Measurements from ENCODE around the gene HCN4.

Gene HCN4

DNA sequence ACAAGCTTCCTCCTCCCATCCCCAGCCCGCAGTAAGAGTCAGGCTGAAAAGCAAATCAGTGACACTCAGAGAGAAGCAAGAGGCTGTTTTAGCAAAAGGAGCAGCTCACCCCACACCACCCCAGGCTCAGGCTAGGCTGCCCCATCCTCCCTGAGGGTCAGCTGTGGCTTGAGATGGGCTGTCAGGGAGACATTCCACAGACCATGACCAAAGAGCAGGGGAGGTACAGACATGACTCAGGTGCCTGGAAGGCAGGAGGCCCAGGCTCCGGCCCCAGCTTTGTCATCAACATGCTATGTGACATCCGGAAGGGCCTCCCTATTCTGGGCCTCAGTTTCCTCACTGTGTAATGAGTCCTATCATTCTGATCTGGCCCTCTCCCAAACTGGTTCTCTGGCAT, 24.7 kb downstream of the HCN4 start:
- TF ChIP-seq EZH2phosphoT487 (IDR thresholded peaks at IDR 0.05; ENCODE audit: low read depth): no peak
- TF ChIP-seq, protein P1, sequence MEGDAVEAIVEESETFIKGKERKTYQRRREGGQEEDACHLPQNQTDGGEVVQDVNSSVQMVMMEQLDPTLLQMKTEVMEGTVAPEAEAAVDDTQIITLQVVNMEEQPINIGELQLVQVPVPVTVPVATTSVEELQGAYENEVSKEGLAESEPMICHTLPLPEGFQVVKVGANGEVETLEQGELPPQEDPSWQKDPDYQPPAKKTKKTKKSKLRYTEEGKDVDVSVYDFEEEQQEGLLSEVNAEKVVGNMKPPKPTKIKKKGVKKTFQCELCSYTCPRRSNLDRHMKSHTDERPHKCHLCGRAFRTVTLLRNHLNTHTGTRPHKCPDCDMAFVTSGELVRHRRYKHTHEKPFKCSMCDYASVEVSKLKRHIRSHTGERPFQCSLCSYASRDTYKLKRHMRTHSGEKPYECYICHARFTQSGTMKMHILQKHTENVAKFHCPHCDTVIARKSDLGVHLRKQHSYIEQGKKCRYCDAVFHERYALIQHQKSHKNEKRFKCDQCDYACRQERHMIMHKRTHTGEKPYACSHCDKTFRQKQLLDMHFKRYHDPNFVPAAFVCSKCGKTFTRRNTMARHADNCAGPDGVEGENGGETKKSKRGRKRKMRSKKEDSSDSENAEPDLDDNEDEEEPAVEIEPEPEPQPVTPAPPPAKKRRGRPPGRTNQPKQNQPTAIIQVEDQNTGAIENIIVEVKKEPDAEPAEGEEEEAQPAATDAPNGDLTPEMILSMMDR (IDR thresholded peaks at IDR 0.05; ENCODE audit: low read depth, low read length): no peak
- no peak overlapping the region for H3K4me3 ChIP-seq (ENCODE audit: low read length)
- H3K27ac ChIP-seq (ENCODE audit: low read length): no peak overlapping the region
- no peaks in the 10 kb centered on the region for H3K79me2 ChIP-seq (ENCODE audit: low read length)
- H3K4me2 ChIP-seq (ENCODE audit: low read length): no peak overlapping the region
- peaks cover 31% of the 10 kb centered on the region for H3K27me3 ChIP-seq (ENCODE audit: low read depth, low read length)
- no peaks in the 10 kb centered on the region for H3K4me1 ChIP-seq (ENCODE audit: low read length)
- H3K36me3 ChIP-seq (replicated peaks; ENCODE audit: low read depth, low read length): no peaks in the 10 kb centered on the region
- H3K9ac ChIP-seq (ENCODE audit: low read length): no peak overlapping the region
- peaks cover 28% of the 10 kb centered on the region for H4K20me1 ChIP-seq (ENCODE audit: insufficient read depth, low read length)
- H3K9me3 ChIP-seq (ENCODE audit: insufficient read depth, low read length): no peaks in the 10 kb centered on the region
- H2AFZ ChIP-seq (ENCODE audit: low read depth, low read length): no peak overlapping the region

DNA sequence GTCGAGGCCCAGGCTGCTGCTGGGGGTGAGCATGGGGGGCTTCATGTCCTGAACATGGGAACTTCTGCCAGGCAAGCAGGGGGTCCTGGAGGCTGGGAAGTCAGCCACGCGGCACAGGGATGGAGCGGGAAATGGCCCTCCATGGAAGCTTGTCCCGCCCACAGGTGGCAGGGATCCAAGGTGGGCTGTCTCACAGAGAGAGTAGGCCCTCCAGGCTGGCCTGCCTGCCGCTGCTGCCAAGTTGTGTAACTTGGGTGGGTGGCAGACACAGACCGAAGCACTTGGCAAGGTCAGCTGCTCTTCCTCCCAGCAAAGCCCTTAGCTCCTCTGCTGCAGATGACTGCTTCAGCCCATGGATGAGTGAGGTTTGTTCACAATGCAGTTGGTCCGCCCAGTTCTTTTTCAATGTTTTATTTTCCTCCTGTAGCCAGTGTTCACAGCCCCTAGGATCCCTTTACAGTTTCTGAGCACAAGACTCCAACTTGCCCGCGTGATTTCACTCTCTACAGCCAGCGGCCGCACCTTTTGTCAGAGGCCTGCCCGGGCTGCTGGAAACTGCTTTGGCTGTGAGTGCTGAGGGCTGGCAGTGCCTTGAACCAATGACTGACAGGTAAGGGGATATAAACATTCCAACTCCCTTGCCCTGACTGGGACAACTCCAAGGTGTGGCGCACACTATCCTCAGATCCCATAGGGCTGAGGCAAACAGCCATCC, 26.7 kb downstream of the HCN4 start:
- Histone ChIP-seq H2AFZ (ENCODE audit: low read depth, low read length) (no peak overlapping the region), H3K9ac (ENCODE audit: low read length) (no peak overlapping the region), H4K20me1 (ENCODE audit: insufficient read depth, low read length) (peaks cover 19% of the 10 kb centered on the region), H3K79me2 (ENCODE audit: low read length) (no peaks in the 10 kb centered on the region), H3K4me2 (ENCODE audit: low read length) (no peak overlapping the region), H3K27me3 (ENCODE audit: low read depth, low read length) (peaks cover 26% of the 10 kb centered on the region), H3K9me3 (ENCODE audit: insufficient read depth, low read length) (no peaks in the 10 kb centered on the region), H3K4me3 (ENCODE audit: low read length) (no peak overlapping the region), H3K36me3 (replicated peaks; ENCODE audit: low read depth, low read length) (no peaks in the 10 kb centered on the region), H3K4me1 (ENCODE audit: low read length) (no peaks in the 10 kb centered on the region), H3K27ac (ENCODE audit: low read length) (no peak overlapping the region)
- TF ChIP-seq EZH2phosphoT487 (IDR thresholded peaks at IDR 0.05; ENCODE audit: low read depth): no peak
- TF ChIP-seq, protein P1 (IDR thresholded peaks at IDR 0.05; ENCODE audit: low read depth, low read length): no peak

DNA sequence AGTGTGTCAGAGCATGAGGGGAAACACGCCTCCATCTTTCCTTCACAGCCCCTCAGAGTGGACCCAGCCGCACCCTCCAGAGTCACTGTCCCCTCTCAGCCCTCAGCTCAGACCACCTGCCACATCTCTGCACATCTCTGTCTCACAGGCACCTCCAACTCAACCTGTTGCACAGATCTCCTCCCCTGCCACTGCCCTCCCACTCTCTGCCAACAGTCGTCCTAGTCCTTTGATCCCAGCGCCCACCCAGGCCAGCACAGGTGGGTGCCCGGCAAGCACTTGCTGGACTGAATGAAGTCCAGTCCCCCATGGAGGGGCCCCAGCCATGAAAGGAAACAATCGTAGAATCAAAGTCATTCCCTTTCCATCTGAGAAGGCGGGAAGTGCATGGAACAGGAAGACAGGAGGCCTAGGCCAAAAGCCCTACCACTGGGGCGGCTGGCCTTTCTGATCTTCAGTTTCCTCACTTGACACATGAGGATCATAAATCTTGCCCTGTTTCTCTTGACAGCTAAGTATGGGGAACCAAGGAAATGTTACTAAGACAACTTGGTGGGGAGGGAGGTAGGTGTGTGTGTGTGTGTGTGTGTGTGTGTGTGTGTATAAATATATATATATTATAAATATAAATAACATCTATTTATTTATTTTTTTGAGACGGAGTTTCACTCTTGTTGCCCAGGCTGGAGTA, 28.1 kb downstream of the HCN4 start:
- H4K20me1 ChIP-seq (ENCODE audit: insufficient read depth, low read length): peaks cover 9% of the 10 kb centered on the region; the same call in 1 of the 2 replicates
- H3K4me3 ChIP-seq (ENCODE audit: low read length): no peak overlapping the region
- H3K79me2 ChIP-seq (ENCODE audit: low read length): no peaks in the 10 kb centered on the region
- H3K27me3 ChIP-seq (ENCODE audit: low read depth, low read length): peaks cover 17% of the 10 kb centered on the region
- no peak overlapping the region for H3K9ac ChIP-seq (ENCODE audit: low read length)
- H2AFZ ChIP-seq (ENCODE audit: low read depth, low read length): no peak overlapping the region
- H3K36me3 ChIP-seq (replicated peaks; ENCODE audit: low read depth, low read length): no peaks in the 10 kb centered on the region
- no peak overlapping the region for H3K27ac ChIP-seq (ENCODE audit: low read length)
- no peak for TF ChIP-seq EZH2phosphoT487 (IDR thresholded peaks at IDR 0.05; ENCODE audit: low read depth)
- TF ChIP-seq, protein P1 (IDR thresholded peaks at IDR 0.05; ENCODE audit: low read depth, low read length): no peak
- no peak overlapping the region for H3K4me2 ChIP-seq (ENCODE audit: low read length)
- no peaks in the 10 kb centered on the region for H3K9me3 ChIP-seq (ENCODE audit: insufficient read depth, low read length)
- H3K4me1 ChIP-seq (ENCODE audit: low read length): no peaks in the 10 kb centered on the region

DNA sequence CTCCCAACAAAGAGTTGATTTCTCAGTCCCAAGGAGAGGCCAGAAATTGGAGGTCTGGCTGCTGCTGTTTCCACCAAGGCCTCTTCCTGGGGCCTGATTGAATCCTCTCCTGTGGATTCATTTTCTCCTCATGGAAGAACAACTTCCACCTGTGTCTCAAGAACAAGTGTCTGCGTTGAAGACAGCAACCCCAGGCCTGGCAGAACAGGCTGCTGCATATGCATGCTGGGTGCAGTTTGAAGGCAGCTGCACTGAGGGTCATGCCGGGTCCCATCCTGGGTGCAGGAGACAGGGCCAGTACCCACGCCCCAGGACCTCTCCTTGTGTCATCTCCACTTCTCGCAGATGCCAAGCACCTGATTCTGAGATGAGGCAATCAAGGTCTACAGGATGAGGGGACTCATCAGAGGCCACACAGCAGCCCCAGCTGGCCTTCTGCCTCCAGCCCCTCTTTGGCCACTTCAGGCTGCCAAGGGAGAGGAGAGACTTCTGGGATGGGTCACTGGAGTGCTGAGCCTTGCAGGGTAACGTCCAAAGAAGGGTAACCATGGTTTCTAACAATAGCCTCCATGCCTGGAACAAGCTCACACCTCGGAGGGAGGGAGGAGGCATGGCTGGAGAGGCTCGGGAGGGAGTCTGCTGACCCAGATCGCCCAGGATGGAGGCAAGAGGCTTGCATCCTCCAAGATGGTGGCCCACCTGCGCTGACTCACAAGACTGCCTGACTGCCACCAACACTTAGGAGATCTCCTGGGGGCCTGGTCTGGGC, 30.0 kb downstream of the HCN4 start:
- H3K27me3 ChIP-seq (ENCODE audit: low read depth, low read length): peaks cover 9% of the 10 kb centered on the region
- TF ChIP-seq, protein P1 (IDR thresholded peaks at IDR 0.05; ENCODE audit: low read depth, low read length): no peak
- TF ChIP-seq EZH2phosphoT487 (IDR thresholded peaks at IDR 0.05; ENCODE audit: low read depth): no peak
- no peak overlapping the region for H2AFZ ChIP-seq (ENCODE audit: low read depth, low read length)
- no peaks in the 10 kb centered on the region for H3K79me2 ChIP-seq (ENCODE audit: low read length)
- no peak overlapping the region for H3K9ac ChIP-seq (ENCODE audit: low read length)
- no peaks in the 10 kb centered on the region for H3K4me1 ChIP-seq (ENCODE audit: low read length)
- no peaks in the 10 kb centered on the region for H3K9me3 ChIP-seq (ENCODE audit: insufficient read depth, low read length)
- no peak overlapping the region for H3K27ac ChIP-seq (ENCODE audit: low read length)
- H3K4me2 ChIP-seq (ENCODE audit: low read length): no peak overlapping the region
- H4K20me1 ChIP-seq (ENCODE audit: insufficient read depth, low read length): peaks cover 3% of the 10 kb centered on the region; the same call in 1 of the 2 replicates
- no peak overlapping the region for H3K4me3 ChIP-seq (ENCODE audit: low read length)
- H3K36me3 ChIP-seq (replicated peaks; ENCODE audit: low read depth, low read length): no peaks in the 10 kb centered on the region

All from OCI-LY3 (cell line).